ENCODE results near the gene MED13.
A peak's percentile ranks its signal among the peaks of the same experiment; 100 is the strongest.

MED13 gene

DNA sequence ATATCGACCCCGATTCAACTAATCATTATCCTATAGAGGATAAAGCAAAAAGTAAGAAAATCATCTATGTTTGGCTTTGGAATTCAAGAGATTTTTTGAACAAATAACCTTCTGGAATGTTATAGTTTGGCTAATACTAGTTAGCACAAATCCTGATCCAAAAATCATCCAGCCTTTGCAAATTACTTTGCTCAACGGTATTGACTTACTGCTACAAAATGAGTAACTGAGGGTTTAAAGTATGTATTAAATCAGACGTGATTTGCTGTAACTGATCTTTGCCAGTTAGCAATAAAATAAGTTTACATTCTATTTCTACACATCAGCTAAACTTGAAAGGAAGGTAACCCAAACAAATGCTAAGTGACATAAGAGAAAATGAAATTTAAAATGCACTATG, 6.5 kb downstream of the MED13 start:
- Histone ChIP-seq H4K91ac (ENCODE audit: low read length) (no peak overlapping the region), H3K4ac (ENCODE audit: low read depth in 1 of 2, low read length in 2 of 2) (no peak overlapping the region), H3K4me1 (ENCODE audit: control insufficient read depth, insufficient read depth, low read depth, low read length) (peaks cover 6% of the 10 kb centered on the region), H3K27ac (ENCODE audit: low read length, poor library complexity, severe bottlenecking) (no peak overlapping the region), H2AFZ (ENCODE audit: low read depth, low read length) (no peak overlapping the region), H3K9me3 (ENCODE audit: control insufficient read depth, low read length) (no peaks in the 10 kb centered on the region), H3K18ac (ENCODE audit: low read depth in 1 of 2, low read length in 2 of 2) (no peak overlapping the region), H2BK120ac (ENCODE audit: low read depth, low read length) (no peak overlapping the region), H3K14ac (ENCODE audit: low read length in 2 of 2) (no peak overlapping the region), H2AK5ac (ENCODE audit: low read length, severe bottlenecking) (no peak overlapping the region), H4K8ac (ENCODE audit: low read length) (no peak overlapping the region), H3K9ac (ENCODE audit: low read length) (peak overlapping the region; percentile 48), H3K4me2 (ENCODE audit: low read length, poor library complexity, severe bottlenecking) (no peak overlapping the region), H3K4me3 (ENCODE audit: insufficient read depth in 1 of 2, low read depth in 1 of 2, low read length in 2 of 2) (no peak overlapping the region), H3K36me3 (ENCODE audit: control insufficient read depth in 1 of 2, insufficient read depth in 2 of 2, low read depth in 1 of 2, low read length in 2 of 2) (peaks cover 13 to 58% of the 10 kb centered on the region in 2 experiments), H3K79me1 (replicated peaks; ENCODE audit: low read length, poor library complexity, severe bottlenecking) (no peaks in the 10 kb centered on the region), H2BK15ac (ENCODE audit: low read depth, poor library complexity, severe bottlenecking) (no peak overlapping the region), H2BK12ac (ENCODE audit: low read length in 2 of 2) (no peak overlapping the region), H3K27me3 (ENCODE audit: control insufficient read depth in 1 of 2, insufficient read depth in 1 of 2, low read length in 2 of 2) (no peaks in the 10 kb centered on the region), H2BK5ac (ENCODE audit: low read depth, low read length, poor library complexity, severe bottlenecking) (no peak overlapping the region), H3K23ac (ENCODE audit: low read length in 2 of 2) (no peak overlapping the region)
- no CpG with 5 or more reads among the region's 4 CpGs for WGBS
- DNase-seq = no peak

DNA sequence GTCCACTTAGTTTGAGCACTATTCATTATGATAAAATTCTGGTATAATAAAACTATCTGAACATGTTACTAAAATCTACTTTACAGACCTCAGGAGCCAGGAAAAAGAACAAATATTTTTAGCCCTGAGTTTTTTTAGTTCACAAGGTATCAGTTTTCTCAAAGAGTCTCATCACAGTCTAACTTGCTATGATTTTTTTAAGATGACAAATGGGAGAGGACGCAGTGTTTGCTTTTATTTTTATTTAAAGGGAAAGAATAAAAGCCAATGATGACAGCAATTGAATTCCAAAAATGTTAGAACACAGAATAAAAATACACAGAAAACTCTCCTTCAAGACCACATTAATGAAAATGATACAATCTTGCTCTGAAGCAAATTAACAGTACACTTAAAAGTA, 7.4 kb downstream of the MED13 start:
- Histone ChIP-seq H2BK12ac (ENCODE audit: low read length in 2 of 2) (no peak overlapping the region), H2BK120ac (ENCODE audit: low read depth, low read length) (no peak overlapping the region)
- no CpG with 5 or more reads among the region's 1 CpG for WGBS

DNA sequence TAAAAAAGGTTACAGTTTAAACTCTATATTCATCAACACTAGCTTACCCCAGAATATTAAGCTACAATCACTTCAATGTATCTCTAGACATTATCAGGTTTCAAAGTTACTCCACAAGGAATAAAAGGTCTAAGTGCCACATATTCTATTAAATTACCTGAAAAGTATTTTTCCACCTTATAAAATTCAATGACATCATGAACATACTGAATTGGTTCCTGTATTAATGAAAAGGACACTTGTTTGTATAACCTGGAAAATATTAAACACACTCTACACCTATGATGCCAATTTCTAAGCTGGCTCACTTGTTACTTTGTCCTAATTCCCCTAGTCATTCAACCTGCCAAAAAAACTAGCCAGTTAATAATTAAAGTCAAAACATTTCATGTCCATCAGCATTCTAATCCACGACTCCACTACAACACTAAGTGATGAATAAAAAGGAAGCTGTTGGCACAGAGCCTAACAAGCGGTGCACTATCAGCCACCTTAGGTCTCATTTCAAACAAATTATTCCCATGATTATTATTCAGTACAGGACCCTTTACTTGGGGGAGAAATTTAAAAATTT, 12.2 kb downstream of the MED13 start:
- Histone ChIP-seq H3K4me2 (ENCODE audit: low read length, poor library complexity, severe bottlenecking) (no peak overlapping the region), H3K4me1 (ENCODE audit: control insufficient read depth, insufficient read depth, low read depth, low read length) (peaks cover 2% of the 10 kb centered on the region), H2BK5ac (ENCODE audit: low read depth, low read length, poor library complexity, severe bottlenecking) (no peak overlapping the region), H4K91ac (ENCODE audit: low read length) (no peak overlapping the region), H2BK12ac (ENCODE audit: low read length in 2 of 2) (no peak overlapping the region), H3K9me3 (ENCODE audit: control insufficient read depth, low read length) (no peaks in the 10 kb centered on the region), H3K79me1 (replicated peaks; ENCODE audit: low read length, poor library complexity, severe bottlenecking) (peaks cover 2% of the 10 kb centered on the region), H3K4me3 (ENCODE audit: insufficient read depth in 1 of 2, low read depth in 1 of 2, low read length in 2 of 2) (no peak overlapping the region), H3K18ac (ENCODE audit: low read depth in 1 of 2, low read length in 2 of 2) (no peak overlapping the region), H3K14ac (ENCODE audit: low read length in 2 of 2) (no peak overlapping the region), H2BK120ac (ENCODE audit: low read depth, low read length) (no peak overlapping the region), H3K9ac (ENCODE audit: low read length) (no peak overlapping the region), H3K27me3 (ENCODE audit: control insufficient read depth in 1 of 2, insufficient read depth in 1 of 2, low read length in 2 of 2) (no peaks in the 10 kb centered on the region), H2AFZ (ENCODE audit: low read depth, low read length) (no peak overlapping the region), H3K4ac (ENCODE audit: low read depth in 1 of 2, low read length in 2 of 2) (no peak overlapping the region), H2AK5ac (ENCODE audit: low read length, severe bottlenecking) (no peak overlapping the region), H3K23ac (ENCODE audit: low read length in 2 of 2) (no peak overlapping the region), H4K8ac (ENCODE audit: low read length) (no peak overlapping the region), H3K27ac (ENCODE audit: low read length, poor library complexity, severe bottlenecking) (no peak overlapping the region), H3K36me3 (ENCODE audit: control insufficient read depth in 1 of 2, insufficient read depth in 2 of 2, low read depth in 1 of 2, low read length in 2 of 2) (peaks cover 13 to 73% of the 10 kb centered on the region in 2 experiments), H2BK15ac (ENCODE audit: low read depth, poor library complexity, severe bottlenecking) (no peak overlapping the region)
- WGBS = 100% methylated on average over 1 of the region's 2 CpGs
- no peak for DNase-seq

More for the DNA sequence above, 7.4 kb downstream of the MED13 start:
- no peaks in the 10 kb centered on the region for H3K27me3 ChIP-seq (ENCODE audit: control insufficient read depth in 1 of 2, insufficient read depth in 1 of 2, low read length in 2 of 2)
- no peak overlapping the region for H3K23ac ChIP-seq (ENCODE audit: low read length in 2 of 2)
- no peak overlapping the region for H3K4ac ChIP-seq (ENCODE audit: low read depth in 1 of 2, low read length in 2 of 2)
- H3K9me3 ChIP-seq (ENCODE audit: control insufficient read depth, low read length) = no peaks in the 10 kb centered on the region
- H2AK5ac ChIP-seq (ENCODE audit: low read length, severe bottlenecking) = no peak overlapping the region
- H3K36me3 ChIP-seq (ENCODE audit: control insufficient read depth in 1 of 2, insufficient read depth in 2 of 2, low read depth in 1 of 2, low read length in 2 of 2) = peaks cover 13 to 66% of the 10 kb centered on the region in 2 experiments
- DNase-seq = no peak
- H3K14ac ChIP-seq (ENCODE audit: low read length in 2 of 2) = no peak overlapping the region
- H3K4me3 ChIP-seq (ENCODE audit: insufficient read depth in 1 of 2, low read depth in 1 of 2, low read length in 2 of 2) = no peak overlapping the region
- H4K8ac ChIP-seq (ENCODE audit: low read length) = no peak overlapping the region
- no peak overlapping the region for H2BK5ac ChIP-seq (ENCODE audit: low read depth, low read length, poor library complexity, severe bottlenecking)
- H2BK15ac ChIP-seq (ENCODE audit: low read depth, poor library complexity, severe bottlenecking) = no peak overlapping the region
- no peak overlapping the region for H2AFZ ChIP-seq (ENCODE audit: low read depth, low read length)
- H3K79me1 ChIP-seq (replicated peaks; ENCODE audit: low read length, poor library complexity, severe bottlenecking) = no peaks in the 10 kb centered on the region
- H4K91ac ChIP-seq (ENCODE audit: low read length) = no peak overlapping the region
- peaks cover 6% of the 10 kb centered on the region for H3K4me1 ChIP-seq (ENCODE audit: control insufficient read depth, insufficient read depth, low read depth, low read length)
- peak overlapping the region; percentile 46 for H3K9ac ChIP-seq (ENCODE audit: low read length)
- H3K4me2 ChIP-seq (ENCODE audit: low read length, poor library complexity, severe bottlenecking) = no peak overlapping the region
- H3K18ac ChIP-seq (ENCODE audit: low read depth in 1 of 2, low read length in 2 of 2) = no peak overlapping the region
- H3K27ac ChIP-seq (ENCODE audit: low read length, poor library complexity, severe bottlenecking) = no peak overlapping the region

DNA sequence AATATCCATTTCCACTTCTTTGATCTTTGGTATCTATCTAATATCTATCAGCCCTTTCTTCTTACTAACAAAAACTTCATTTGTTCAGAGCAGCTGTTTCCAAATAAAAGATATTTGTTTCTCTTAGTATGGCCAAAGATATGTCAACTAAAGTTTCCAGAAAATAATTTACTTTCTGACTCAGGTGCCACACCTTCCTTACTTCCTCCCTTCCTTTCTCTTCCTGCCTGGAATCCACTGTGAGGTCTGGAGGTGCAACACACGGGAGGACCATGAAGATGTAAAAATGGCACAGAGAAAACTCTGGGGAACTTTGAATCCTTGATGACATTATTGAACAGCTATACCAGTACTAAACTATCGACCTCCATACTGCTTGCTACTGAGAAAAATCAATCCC, 14.0 kb downstream of the MED13 start:
- Histone ChIP-seq H2BK120ac (ENCODE audit: low read depth, low read length) (no peak overlapping the region), H3K18ac (ENCODE audit: low read depth in 1 of 2, low read length in 2 of 2) (no peak overlapping the region), H3K9ac (ENCODE audit: low read length) (no peak overlapping the region), H3K9me3 (ENCODE audit: control insufficient read depth, low read length) (no peaks in the 10 kb centered on the region), H4K91ac (ENCODE audit: low read length) (no peak overlapping the region), H3K4ac (ENCODE audit: low read depth in 1 of 2, low read length in 2 of 2) (no peak overlapping the region), H3K14ac (ENCODE audit: low read length in 2 of 2) (no peak overlapping the region), H3K23ac (ENCODE audit: low read length in 2 of 2) (no peak overlapping the region), H3K4me2 (ENCODE audit: low read length, poor library complexity, severe bottlenecking) (no peak overlapping the region), H2BK15ac (ENCODE audit: low read depth, poor library complexity, severe bottlenecking) (no peak overlapping the region), H4K8ac (ENCODE audit: low read length) (no peak overlapping the region), H2BK5ac (ENCODE audit: low read depth, low read length, poor library complexity, severe bottlenecking) (no peak overlapping the region), H3K79me1 (replicated peaks; ENCODE audit: low read length, poor library complexity, severe bottlenecking) (peaks cover 6% of the 10 kb centered on the region), H3K27ac (ENCODE audit: low read length, poor library complexity, severe bottlenecking) (no peak overlapping the region), H2AFZ (ENCODE audit: low read depth, low read length) (no peak overlapping the region), H2BK12ac (ENCODE audit: low read length in 2 of 2) (no peak overlapping the region), H3K27me3 (ENCODE audit: control insufficient read depth in 1 of 2, insufficient read depth in 1 of 2, low read length in 2 of 2) (no peaks in the 10 kb centered on the region), H3K4me1 (ENCODE audit: control insufficient read depth, insufficient read depth, low read depth, low read length) (no peaks in the 10 kb centered on the region), H3K4me3 (ENCODE audit: insufficient read depth in 1 of 2, low read depth in 1 of 2, low read length in 2 of 2) (no peak overlapping the region), H2AK5ac (ENCODE audit: low read length, severe bottlenecking) (no peak overlapping the region), H3K36me3 (ENCODE audit: control insufficient read depth in 1 of 2, insufficient read depth in 2 of 2, low read depth in 1 of 2, low read length in 2 of 2) (peaks cover 25 to 81% of the 10 kb centered on the region in 2 experiments)
- no peak for DNase-seq
- WGBS = 100% methylated on average over 2 of the region's 2 CpGs
